Measurements from ENCODE around the gene REXO1.

REXO1 gene

DNA sequence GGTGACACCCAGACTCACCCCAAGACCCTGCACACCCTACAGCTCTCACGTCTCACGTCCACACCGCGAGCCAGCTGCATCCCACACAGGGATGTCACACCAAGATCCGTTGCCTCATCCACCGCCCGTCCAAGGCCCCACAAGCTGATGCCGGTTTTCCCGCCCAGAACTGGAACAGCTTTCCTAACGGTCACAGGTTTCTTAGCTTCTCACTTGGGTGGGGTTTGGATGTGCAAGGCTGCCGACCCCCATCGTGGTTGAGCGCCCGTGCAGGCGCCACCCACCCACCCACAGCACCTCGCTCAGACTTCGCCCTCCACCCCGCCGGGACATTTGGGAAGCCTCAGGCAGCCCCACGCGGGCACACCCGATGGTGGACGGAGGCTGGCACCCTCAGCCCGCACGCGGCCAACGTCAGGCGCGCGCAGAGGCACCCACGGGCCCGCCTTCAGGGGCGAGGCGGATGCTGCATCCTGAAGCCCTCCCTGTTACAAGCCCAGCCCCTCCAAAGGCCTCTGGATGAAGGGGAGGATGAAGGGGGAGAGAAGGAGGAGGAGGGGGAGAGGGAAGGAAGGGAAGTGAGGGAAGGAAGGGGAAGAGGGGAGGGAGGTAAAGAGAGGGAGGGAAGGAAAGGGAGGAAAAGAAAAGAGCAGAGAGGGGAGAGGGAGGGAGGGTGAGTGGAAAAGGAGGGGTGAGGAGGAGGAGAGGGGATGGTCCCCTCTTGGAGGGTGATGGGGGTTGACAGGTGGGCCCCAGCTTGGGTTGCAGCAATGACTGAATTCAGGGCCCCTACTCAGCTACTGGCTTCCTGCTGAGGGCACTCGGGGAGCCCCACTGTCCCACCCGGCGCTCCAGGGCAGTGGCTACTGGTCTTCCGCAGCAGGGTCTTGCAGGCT is 82.1 kb downstream of the REXO1 start:
- DNase-seq: no peak

Data from activated CD4-positive, alpha-beta T cell treated with anti-CD3 and anti-CD28 coated beads for 48 hours (primary cell).